Fibroblast of lung (primary cell): ENCODE results near the gene RBM8A. TPM values are rescaled to one million over a fixed set of nuclear protein-coding genes. Genes with fewer than 3 reads are reported as not detected.

ENCODE experiments used
- DNase-seq, 2 donors: peaks; one replicate each; pipeline versions ENCODE4 v3.0.0 to v3.0.0-alpha.2; 2010; ENCODE audit warnings: low read depth in 2 of 2
- H2AFZ ChIP-seq: 2 replicates; pipeline ENCODE4 v1.5.1; 2012; ENCODE audit warnings: low read length, control low read depth, inconsistent platforms
- H3K27ac ChIP-seq: 2 replicates; pipeline ENCODE4 v1.5.1; 2011; ENCODE audit warnings: low read length, control low read depth; ENCODE audit not compliant: insufficient read depth
- H3K27me3 ChIP-seq: 2 replicates; pipeline ENCODE4 v1.5.1; 2011; ENCODE audit warnings: mild to moderate bottlenecking, low read length; ENCODE audit not compliant: control insufficient read depth, insufficient read depth
- H3K36me3 ChIP-seq: 2 replicates; pipeline ENCODE4 v1.5.1; 2011; ENCODE audit warnings: low read length; ENCODE audit not compliant: control insufficient read depth, insufficient read depth
- H3K4me1 ChIP-seq: 2 replicates; pipeline ENCODE4 v1.5.1; 2011; ENCODE audit warnings: low read length; ENCODE audit not compliant: control insufficient read depth, insufficient read depth; ENCODE audit errors: extremely low read depth
- H3K4me2 ChIP-seq: 2 replicates; pipeline ENCODE4 v1.5.1; 2011; ENCODE audit warnings: low read length, control low read depth; ENCODE audit not compliant: insufficient read depth; ENCODE audit errors: extremely low read depth
- H3K4me3 ChIP-seq, 4 experiments: fragments of 200-600 bp in 1 of 4; sonication (generic) in 1 of 4; replicated peaks in 1 of 4; 2 replicates each; pipeline ENCODE4 v1.5.1; 2011 to 2016; ENCODE audit warnings: low read length in 4 of 4, low read depth in 3 of 4, mild to moderate bottlenecking in 3 of 4, control low read depth in 2 of 4, inconsistent platforms in 1 of 4, mixed read lengths in 1 of 4; ENCODE audit not compliant: insufficient read depth in 1 of 4; ENCODE audit errors: control extremely low read depth in 1 of 4
- H3K79me2 ChIP-seq: 2 replicates; pipeline ENCODE4 v1.5.1; 2012; ENCODE audit warnings: mild to moderate bottlenecking, low read length, inconsistent platforms; ENCODE audit not compliant: control insufficient read depth, insufficient read depth
- H3K9ac ChIP-seq: 2 replicates; pipeline ENCODE4 v1.5.1; 2011; ENCODE audit warnings: mild to moderate bottlenecking, low read length, control low read depth; ENCODE audit not compliant: insufficient read depth
- H3K9me3 ChIP-seq: 2 replicates; pipeline ENCODE4 v1.5.1; 2012; ENCODE audit warnings: low read depth, low read length; ENCODE audit not compliant: control insufficient read depth, insufficient read depth
- H4K20me1 ChIP-seq: 2 replicates; pipeline ENCODE4 v1.5.1; 2011; ENCODE audit warnings: low read length; ENCODE audit not compliant: control insufficient read depth, insufficient read depth; ENCODE audit errors: extremely low read depth
- CTCF ChIP-seq, 2 donors: IDR thresholded peaks in 1 of 2; conservative IDR thresholded peaks in 1 of 2; 1 replicate in 1 of 2; 2 replicates in 1 of 2; pipeline ENCODE4 v1.5.1; 2011 to 2012; ENCODE audit warnings: low read length in 2 of 2, control low read depth in 1 of 2, inconsistent platforms in 1 of 2, low read depth in 1 of 2, mild to moderate bottlenecking in 1 of 2
- EZH2 ChIP-seq: IDR thresholded peaks from 2 replicates; pipeline ENCODE4 v1.5.1; 2012; ENCODE audit warnings: low read length, control low read depth, mild to moderate bottlenecking; ENCODE audit errors: missing control alignments
- polyA plus RNA-seq, 2 donors: library from polyadenylated mRNA; depleted of rRNA in 1 of 2; stranded (reverse) in 1 of 2; unstranded in 1 of 2; fragments of >200 nt; gene quantifications; 2 replicates each; pipeline ENCODE4 v1.2.1, GENCODE V29; 2011 to 2012; ENCODE audit warnings: missing spikeins in 1 of 2
- total RNA-seq: library from RNA; depleted of rRNA; stranded (reverse); fragments of >200 nt; gene quantifications from 2 replicates; pipeline ENCODE4 v1.2.1, GENCODE V29; 2014

The RBM8A gene
- total and polyA plus RNA-seq, 2 donors (not counting 1 experiment from before 2014, with no cell fraction given): 56.6 to 137 TPM

DNA sequence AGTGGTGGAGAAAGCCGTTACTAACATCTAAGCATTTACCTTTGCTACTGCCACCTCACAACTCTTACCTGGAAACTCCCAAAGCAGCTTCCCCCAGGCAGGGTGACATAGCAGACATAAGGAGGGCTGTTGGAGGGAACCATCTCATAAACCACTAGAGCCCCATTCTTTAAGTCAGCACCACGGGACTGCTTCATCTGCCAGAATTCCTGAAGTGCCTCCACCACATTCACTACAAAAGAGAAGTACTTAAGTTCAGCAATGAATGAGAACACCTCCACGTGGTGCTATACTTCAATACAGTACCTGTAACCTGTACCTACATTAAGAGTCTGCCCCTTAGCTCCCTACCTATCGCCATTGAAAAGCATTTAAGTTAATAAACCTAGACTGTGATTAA, 20.3 kb upstream of the RBM8A start:
- no peaks in the 10 kb centered on the region for H3K27me3 ChIP-seq
- H3K9ac ChIP-seq: no peak overlapping the region
- H3K4me3 ChIP-seq: no peak overlapping the region
- TF ChIP-seq CTCF (conservative IDR thresholded peaks at IDR 0.05 in 1 of 2, IDR thresholded peaks at IDR 0.05 in 1 of 2; ENCODE audit: low read depth in 1 of 2, low read length in 2 of 2) (no peak), EZH2 (no peak)
- DNase-seq: no peak
- H3K27ac ChIP-seq: no peak overlapping the region
- no peaks in the 10 kb centered on the region for H3K36me3 ChIP-seq
- H3K4me2 ChIP-seq: no peak overlapping the region
- H2AFZ ChIP-seq: no peak overlapping the region
- no peaks in the 10 kb centered on the region for H3K9me3 ChIP-seq
- H4K20me1 ChIP-seq: no peaks in the 10 kb centered on the region
- no peaks in the 10 kb centered on the region for H3K4me1 ChIP-seq
- peaks cover 13% of the 10 kb centered on the region for H3K79me2 ChIP-seq

DNA sequence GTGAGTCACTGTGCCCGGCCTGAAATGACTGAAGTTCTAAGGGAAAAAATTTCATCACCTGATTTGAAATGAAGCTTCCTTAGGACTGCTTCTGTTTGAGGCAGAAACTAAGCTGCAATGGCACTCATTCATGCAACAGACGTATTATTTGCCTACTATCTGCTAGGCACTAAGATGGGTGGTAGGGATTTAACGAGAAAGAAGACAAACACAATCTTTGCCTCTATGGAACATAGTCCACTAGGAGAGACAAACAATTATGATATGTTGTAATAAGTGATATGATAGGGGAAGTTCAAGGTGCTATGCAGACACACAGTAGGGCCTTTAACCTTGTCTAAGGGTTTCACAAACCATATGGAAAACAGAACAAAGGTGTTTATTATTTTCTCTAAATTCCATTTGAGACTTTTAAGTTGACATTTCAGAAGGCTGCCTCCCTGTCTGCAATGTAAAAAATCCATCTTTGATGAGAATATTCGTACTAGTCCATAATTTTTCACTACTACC, 19.2 kb upstream of the RBM8A start:
- peaks cover 6% of the 10 kb centered on the region for H3K79me2 ChIP-seq
- H3K9me3 ChIP-seq: no peaks in the 10 kb centered on the region
- no peaks in the 10 kb centered on the region for H4K20me1 ChIP-seq
- no peaks in the 10 kb centered on the region for H3K36me3 ChIP-seq
- DNase-seq: no peak
- no peak overlapping the region for H3K9ac ChIP-seq
- no peaks in the 10 kb centered on the region for H3K4me1 ChIP-seq
- no peak overlapping the region for H3K4me2 ChIP-seq
- TF ChIP-seq CTCF (conservative IDR thresholded peaks at IDR 0.05 in 1 of 2, IDR thresholded peaks at IDR 0.05 in 1 of 2; ENCODE audit: low read depth in 1 of 2, low read length in 2 of 2) (no peak), EZH2 (no peak)
- H3K27me3 ChIP-seq: no peaks in the 10 kb centered on the region
- H2AFZ ChIP-seq: no peak overlapping the region
- H3K27ac ChIP-seq: no peak overlapping the region
- H3K4me3 ChIP-seq: no peak overlapping the region

GRCh38 chr1:145944532-145944931, 17.2 kb upstream of the RBM8A start:
- H2AFZ ChIP-seq: no peak overlapping the region
- no peaks in the 10 kb centered on the region for H3K4me1 ChIP-seq
- H3K36me3 ChIP-seq: no peaks in the 10 kb centered on the region
- DNase-seq: no peak
- TF ChIP-seq EZH2 (no peak), CTCF (conservative IDR thresholded peaks at IDR 0.05 in 1 of 2, IDR thresholded peaks at IDR 0.05 in 1 of 2; ENCODE audit: low read depth in 1 of 2, low read length in 2 of 2) (no peak)
- H3K27me3 ChIP-seq: no peaks in the 10 kb centered on the region
- no peak overlapping the region for H3K4me2 ChIP-seq
- H3K9me3 ChIP-seq: no peaks in the 10 kb centered on the region
- H3K79me2 ChIP-seq: peaks cover 2% of the 10 kb centered on the region
- no peaks in the 10 kb centered on the region for H4K20me1 ChIP-seq
- no peak overlapping the region for H3K27ac ChIP-seq
- no peak overlapping the region for H3K9ac ChIP-seq
- no peak overlapping the region for H3K4me3 ChIP-seq
